ENCODE data around the gene PYGB.

The PYGB gene

DNA sequence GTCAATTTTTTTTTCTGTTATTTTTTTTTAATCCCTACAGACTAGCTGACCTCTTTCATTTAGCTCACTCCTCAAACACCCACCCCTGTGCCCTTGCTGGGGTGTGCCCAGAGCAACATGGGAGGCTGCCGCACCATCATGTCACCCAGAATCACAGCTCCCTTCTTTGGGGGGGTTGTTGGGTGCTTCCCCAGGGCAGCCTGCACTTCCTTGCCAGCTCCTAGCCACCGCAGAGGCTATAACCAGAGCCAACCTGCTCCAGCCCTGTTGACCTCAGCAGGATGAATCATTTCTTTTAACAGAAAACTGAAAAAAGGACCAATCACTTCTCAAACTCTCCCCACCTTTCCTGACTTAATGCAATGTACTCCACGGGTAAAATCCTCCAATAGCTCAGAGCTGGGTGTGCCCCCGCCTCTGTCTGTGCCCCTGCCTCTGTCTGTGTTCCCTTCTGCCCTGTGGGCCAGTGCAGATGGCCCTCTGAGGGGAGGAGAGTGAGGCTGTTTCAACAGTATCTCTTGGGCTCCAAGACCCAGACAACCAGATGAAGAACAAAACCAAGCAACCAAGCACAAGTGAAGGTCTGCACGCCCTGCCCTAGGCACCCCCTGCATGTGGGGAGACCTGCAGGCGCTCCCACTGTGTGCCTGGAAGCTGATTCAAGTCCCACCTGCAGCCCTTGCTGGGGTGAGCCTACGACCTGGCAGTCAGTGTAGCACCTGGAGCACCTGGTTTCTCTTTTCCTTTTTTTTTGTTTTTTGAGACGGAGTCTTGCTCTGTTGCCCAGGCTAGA is 67.7 kb downstream of the PYGB start:
- DNase-seq (ENCODE audit: low read depth): peak; percentile 69
- TF ChIP-seq, protein P1, sequence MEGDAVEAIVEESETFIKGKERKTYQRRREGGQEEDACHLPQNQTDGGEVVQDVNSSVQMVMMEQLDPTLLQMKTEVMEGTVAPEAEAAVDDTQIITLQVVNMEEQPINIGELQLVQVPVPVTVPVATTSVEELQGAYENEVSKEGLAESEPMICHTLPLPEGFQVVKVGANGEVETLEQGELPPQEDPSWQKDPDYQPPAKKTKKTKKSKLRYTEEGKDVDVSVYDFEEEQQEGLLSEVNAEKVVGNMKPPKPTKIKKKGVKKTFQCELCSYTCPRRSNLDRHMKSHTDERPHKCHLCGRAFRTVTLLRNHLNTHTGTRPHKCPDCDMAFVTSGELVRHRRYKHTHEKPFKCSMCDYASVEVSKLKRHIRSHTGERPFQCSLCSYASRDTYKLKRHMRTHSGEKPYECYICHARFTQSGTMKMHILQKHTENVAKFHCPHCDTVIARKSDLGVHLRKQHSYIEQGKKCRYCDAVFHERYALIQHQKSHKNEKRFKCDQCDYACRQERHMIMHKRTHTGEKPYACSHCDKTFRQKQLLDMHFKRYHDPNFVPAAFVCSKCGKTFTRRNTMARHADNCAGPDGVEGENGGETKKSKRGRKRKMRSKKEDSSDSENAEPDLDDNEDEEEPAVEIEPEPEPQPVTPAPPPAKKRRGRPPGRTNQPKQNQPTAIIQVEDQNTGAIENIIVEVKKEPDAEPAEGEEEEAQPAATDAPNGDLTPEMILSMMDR (conservative IDR thresholded peaks at IDR 0.05; ENCODE audit: control insufficient read depth, insufficient read depth, low read depth, low read length): no peak
- H3K4me3 ChIP-seq (ENCODE audit: control insufficient read depth, low read depth, low read length): no peak overlapping the region

- DNase-seq (ENCODE audit: low read depth): no peak
- TF ChIP-seq, protein P1 (conservative IDR thresholded peaks at IDR 0.05; ENCODE audit: control insufficient read depth, insufficient read depth, low read depth, low read length): no peak
- H3K4me3 ChIP-seq (ENCODE audit: control insufficient read depth, low read depth, low read length): no peak overlapping the region
These were observed 68.8 kb downstream of the PYGB start for GRCh38 chr20:25316506-25317190.

DNA sequence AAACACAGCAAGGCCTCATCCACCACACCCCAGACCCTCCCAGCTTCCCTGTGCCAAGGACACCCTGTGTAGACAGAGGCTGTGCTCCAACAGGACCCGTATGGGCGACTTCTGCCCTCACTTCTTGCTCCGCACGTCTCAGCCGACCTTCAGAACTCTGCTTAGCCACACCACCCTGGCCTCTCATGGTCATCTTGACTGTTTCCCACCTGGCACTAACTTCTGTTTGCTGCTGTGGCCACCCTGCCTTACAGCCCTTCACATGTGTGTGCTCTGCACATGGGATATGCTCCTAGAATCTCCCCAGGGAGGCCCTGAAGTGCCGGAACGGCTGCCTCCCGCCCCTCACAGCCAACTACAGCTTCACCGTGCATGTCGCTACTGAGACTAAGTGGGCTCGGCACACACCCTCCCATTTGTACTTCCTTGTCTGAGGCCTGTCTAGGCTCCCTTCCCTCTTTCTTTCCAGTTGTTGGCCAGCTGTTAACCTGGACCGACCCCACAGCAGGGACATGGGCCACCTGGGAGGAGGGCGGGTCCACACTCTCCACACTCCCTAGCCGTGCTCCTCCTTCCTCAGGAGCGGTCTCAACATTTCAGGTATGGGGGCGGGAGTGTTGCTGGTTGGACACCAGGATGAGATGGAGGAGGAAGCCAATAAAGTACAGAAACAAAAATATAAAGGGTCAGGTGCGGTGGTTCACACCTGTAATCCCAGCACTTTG is 69.6 kb downstream of the PYGB start:
- H3K4me3 ChIP-seq (ENCODE audit: control insufficient read depth, low read depth, low read length): no peak overlapping the region
- no peak for DNase-seq (ENCODE audit: low read depth)
- TF ChIP-seq, protein P1 (conservative IDR thresholded peaks at IDR 0.05; ENCODE audit: control insufficient read depth, insufficient read depth, low read depth, low read length): no peak

DNA sequence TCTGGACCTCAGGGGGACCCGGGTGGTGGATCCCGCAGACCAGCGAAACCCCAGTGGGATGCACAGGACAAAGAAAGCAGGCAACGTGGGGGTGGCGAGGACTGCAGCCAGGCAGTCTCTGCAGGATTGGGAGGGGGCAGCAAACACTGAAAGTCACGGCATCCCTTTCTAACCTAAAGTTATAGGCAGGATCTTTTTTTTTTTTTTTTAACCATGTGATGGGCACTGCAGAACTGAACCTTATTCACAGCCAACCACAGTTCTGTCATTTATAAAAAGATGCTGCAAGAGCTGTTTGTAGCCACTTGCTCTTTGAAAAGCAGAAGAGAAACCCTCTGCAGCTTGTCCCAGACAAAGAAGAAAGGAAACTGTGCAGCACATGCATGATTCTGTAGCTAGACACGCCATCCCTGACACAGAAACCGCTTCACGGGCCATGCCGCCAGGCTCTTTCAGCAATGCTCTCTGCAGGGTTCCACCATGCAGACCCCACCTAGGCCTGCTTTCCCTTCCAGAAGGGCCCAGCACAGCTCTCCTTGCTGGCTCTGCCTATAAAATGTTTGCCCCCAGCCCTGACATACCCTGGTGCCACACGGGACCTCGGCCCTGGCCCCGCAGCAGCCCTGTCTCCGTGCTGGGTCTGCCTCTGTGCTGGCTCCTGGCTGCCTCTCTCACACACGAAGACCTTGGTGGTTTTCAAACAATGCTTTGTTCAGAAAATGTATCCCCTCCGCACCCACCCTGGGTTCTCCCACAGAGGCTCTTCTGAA is 70.8 kb downstream of the PYGB start:
- H3K4me3 ChIP-seq (ENCODE audit: control insufficient read depth, low read depth, low read length): no peak overlapping the region
- TF ChIP-seq, protein P1 (conservative IDR thresholded peaks at IDR 0.05; ENCODE audit: control insufficient read depth, insufficient read depth, low read depth, low read length): no peak
- DNase-seq (ENCODE audit: low read depth): no peak

DNA sequence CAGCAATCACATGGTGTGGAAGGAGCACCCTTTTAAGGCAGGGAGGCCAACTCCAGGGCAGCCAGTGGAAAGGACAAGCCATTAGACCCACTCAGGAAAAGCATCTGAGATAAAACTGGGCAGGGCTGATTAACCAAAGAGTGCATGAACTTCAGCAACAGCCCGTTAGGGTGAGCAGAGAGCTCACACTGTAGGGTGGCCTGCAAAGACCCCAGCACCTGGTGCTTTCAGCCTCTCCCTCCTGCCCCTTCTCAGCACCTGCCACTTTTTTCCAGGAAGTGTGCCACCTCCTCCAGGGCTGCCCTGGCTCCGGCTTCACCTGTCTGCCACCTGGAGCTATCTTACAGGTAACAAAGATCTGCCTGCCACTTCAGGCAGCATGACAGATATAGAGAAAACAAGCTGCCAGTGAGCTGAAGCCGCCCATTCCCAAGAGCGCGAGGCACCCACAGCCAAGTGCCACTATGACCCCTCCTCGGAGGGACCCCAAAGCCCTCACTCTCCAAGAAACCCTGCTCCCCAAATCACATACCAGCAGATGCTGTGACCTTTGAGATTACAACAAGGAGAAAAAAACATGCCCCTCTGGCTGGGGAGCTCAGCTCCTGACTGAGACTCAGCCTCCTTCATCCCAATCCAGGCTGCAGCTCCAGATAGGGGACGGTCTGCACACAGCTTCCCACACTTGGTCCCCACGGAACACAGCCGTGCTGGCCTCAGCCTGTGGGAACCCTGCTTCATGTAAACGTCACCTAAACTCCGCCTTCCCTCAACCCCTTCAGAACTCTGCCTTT is 71.6 kb downstream of the PYGB start:
- DNase-seq (ENCODE audit: low read depth): no peak
- no peak overlapping the region for H3K4me3 ChIP-seq (ENCODE audit: control insufficient read depth, low read depth, low read length)
- TF ChIP-seq, protein P1 (conservative IDR thresholded peaks at IDR 0.05; ENCODE audit: control insufficient read depth, insufficient read depth, low read depth, low read length): no peak

Measured in fibroblast of mammary gland (primary cell).